Vagina (tissue), 2 donors: ENCODE measurements around the gene PLA2G5.

Experiments used
- CTCF ChIP-seq, 3 experiments: fragments of 450-650 bp in 2 of 3; fragments of 200-600 bp in 1 of 3; sonication (generic) in 1 of 3; IDR thresholded peaks; one replicate each; pipeline ENCODE4 v1.5.1; 2017 to 2019; ENCODE audit warnings: antibody characterized with exemption in 3 of 3, mild to moderate bottlenecking in 2 of 3, moderate library complexity in 2 of 3
- POLR2A ChIP-seq, 2 donors: fragments of 450-650 bp; IDR thresholded peaks; one replicate each; pipeline ENCODE4 v1.6.1; 2017; ENCODE audit warnings: antibody characterized with exemption in 2 of 2, mild to moderate bottlenecking in 2 of 2, moderate library complexity in 2 of 2
- POLR2AphosphoS5 ChIP-seq, 2 donors: sonication (generic); formaldehyde crosslinking; IDR thresholded peaks; one replicate each; pipeline ENCODE4 v1.9.0; 2017; ENCODE audit warnings: antibody characterized with exemption in 2 of 2, mild to moderate bottlenecking in 2 of 2, low read depth in 1 of 2; ENCODE audit not compliant: insufficient read depth in 1 of 2

GRCh38 chr1:20099533-20099932, 29.5 kb downstream of the PLA2G5 start:
- TF ChIP-seq CTCF (IDR thresholded peaks at IDR 0.05) (no peak), POLR2A (IDR thresholded peaks at IDR 0.05) (no peak), POLR2AphosphoS5 (IDR thresholded peaks at IDR 0.05; ENCODE audit: insufficient read depth in 1 of 2, low read depth in 1 of 2) (no peak)
